ENCODE measurements around the gene TEC.

The TEC gene

GRCh38 chr4:48267574-48267973 is 2.1 kb downstream of the TEC start:
- no peak for DNase-seq

- no peak for DNase-seq
These were observed 2.9 kb downstream of the TEC start for GRCh38 chr4:48266781-48267180.

- no peak for DNase-seq
These were observed 6.7 kb downstream of the TEC start for GRCh38 chr4:48262926-48263325.

GRCh38 chr4:48262484-48262883 is 7.2 kb downstream of the TEC start:
- DNase-seq, result no peak

- DNase-seq, result no peak
These were observed 8.4 kb downstream of the TEC start for GRCh38 chr4:48261281-48261680.

GRCh38 chr4:48259748-48260147 is 9.9 kb downstream of the TEC start:
- no peak for DNase-seq

GRCh38 chr4:48258845-48259397 is 10.7 kb downstream of the TEC start:
- no peak for DNase-seq

DNA sequence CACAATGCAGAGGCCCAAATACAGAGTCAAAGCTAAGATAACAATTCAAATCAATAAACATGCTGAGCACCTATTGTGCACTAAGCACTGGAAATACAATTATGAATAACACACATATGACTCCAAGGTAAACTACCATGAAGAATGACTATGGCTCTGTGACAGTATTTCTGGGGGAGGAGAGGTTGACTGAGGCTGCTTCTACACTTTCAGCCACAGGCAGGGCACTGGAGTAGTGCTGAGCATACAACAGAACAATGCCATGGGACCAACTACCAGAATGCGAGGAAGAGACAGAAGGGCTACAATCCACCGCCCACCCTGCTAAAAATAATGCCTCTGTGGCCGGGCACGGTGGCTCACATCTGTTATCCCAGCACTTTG is 13.7 kb downstream of the TEC start:
- DNase-seq, result no peak

DNA sequence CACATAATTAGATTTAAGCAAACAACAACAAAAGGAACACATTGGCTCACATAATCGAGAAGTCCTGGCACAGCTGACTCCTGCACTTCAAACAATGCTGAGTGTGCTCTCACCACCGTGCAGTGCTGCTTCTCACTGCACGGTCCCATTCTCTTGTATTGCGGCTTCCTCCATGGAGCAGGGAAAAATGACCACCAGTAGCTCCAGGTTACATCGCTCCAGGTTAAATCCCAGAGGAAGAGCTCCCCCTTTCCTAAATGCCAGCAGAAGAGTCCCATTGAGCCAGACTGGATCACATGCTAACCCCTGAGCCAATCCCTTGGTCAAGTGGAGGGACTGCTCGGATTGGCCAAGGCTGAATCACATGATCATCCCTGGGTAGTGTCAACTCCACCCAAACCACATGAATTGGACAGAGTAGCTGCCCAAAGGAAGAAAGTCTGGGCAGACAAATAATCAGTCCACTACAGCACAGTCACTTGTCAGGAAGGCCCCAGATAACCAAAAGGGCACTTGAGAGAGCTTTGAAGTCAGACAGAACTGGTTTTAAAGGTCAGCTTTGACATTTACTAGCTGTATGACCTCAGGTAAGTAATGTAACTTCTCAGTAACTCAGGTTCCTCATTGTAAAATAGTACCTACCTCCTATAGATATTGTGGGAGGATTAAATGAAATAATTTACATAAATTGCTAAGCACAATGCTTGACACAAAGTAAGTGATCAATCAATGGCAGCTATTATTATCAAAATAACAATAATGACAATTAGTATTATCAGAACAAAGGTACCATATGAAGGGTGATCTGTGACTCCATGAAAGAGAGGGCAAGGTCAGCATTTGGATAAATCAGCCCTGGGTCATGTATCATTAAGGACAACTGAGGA is 14.3 kb downstream of the TEC start:
- no peak for DNase-seq

- peak; percentile 22 for DNase-seq
These were observed 15.1 kb downstream of the TEC start for GRCh38 chr4:48254381-48255071.

GRCh38 chr4:48252313-48252712 is 17.3 kb downstream of the TEC start:
- DNase-seq, result no peak

DNA sequence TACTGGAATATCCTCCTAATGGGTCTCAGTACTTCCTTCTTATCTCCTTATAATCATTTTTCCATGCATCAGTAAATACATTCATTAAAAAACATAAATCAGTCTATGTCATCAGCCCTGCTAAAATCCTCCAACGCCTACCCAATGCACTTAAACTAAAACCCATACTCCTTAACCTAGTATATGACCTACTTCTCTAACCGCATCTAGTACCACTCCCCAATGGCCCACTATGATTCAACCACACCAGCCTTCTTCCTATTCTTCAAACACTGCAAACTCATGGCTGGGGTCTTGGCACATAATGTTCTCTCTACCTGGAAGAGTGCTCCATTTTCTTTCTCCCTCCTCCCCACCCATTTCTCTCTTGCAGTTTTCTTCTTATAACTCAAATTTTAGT is 18.7 kb downstream of the TEC start:
- DNase-seq, result no peak

GRCh38 chr4:48250343-48250742 is 19.3 kb downstream of the TEC start:
- DNase-seq, result no peak

GRCh38 chr4:48249378-48249777 is 20.3 kb downstream of the TEC start:
- no peak for DNase-seq

GRCh38 chr4:48248559-48248953 is 21.1 kb downstream of the TEC start:
- no peak for DNase-seq

- no peak for DNase-seq
These were observed 21.6 kb downstream of the TEC start for GRCh38 chr4:48247878-48248558.

- no peak for DNase-seq
These were observed 22.3 kb downstream of the TEC start for GRCh38 chr4:48247142-48247877.

- DNase-seq, result no peak
These were observed 25.0 kb downstream of the TEC start for GRCh38 chr4:48244665-48245064.

DNA sequence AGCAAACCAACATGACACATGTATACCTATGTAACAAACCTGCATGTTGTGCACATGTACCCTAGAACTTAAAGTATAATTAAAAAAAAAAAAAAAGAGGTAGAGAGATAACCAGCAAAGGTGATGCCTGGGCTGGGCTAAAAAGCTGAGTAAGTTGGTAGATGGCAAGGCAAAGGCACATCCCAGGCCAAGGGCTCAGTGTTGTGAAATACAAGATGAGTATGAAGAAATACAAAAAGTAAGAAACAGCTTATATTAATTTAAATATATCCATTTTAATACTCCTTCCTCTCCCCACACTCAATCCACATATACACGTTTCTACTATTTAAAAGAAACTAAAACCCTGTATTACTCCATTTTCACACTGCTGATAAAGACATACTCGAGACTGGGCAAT is 25.8 kb downstream of the TEC start:
- DNase-seq, result no peak

- no peak for DNase-seq
These were observed 26.2 kb downstream of the TEC start for GRCh38 chr4:48243429-48243828.

DNA sequence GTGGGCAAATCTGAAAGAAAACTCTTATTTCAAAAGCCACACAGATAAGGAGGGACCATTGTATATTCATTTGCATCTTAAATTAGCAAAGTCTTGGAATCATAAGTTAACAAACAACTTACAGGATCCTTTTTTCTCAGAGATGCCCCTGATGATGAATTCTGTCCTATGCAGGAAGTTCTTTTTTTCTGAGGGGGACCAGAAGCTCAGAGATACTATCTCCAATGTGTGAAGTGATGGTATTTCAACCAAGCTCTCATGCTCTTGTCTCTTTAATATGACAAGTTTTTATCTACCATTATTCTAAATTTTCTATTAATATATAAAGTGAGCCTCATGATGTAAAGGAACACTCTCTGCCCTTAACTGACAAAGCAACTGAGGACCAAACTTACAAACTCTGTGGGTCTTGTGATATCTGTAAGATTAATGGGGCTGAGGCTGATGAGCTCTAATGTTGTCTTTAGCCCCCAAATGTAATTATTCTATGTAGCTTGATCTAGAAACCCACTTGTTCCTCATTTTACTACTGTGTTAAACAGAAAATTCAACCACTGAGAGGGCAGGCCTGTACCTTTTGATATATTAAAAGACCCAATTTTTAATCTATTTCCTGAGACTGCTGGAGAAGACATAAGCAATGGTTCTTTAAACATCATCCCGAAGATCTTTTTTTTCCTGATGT is 27.0 kb downstream of the TEC start:
- DNase-seq, result no peak

DNA sequence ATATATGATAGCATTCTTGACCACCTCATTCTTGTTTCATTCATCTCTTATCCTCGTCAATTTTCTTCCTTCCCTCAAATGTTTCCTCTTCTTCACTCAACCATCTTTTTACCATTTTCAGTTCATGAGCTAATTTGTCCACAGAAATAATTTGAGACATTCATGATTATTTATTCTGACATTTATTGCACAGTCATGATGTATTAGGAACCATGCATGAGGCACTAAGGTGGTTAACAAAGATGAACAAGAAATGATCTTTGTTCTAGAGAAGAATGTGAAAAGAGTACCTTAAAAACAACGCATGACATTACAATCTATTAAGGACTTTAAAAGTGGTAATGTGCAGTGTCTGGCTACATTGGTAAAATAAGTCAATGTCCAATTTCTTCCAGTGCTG is 27.9 kb downstream of the TEC start:
- no peak for DNase-seq

Measured in DMS79 treated with DMSO at 0.1 percent for 48 hours (cell line).